ENCODE measurements around the gene CASP10. TPM values are rescaled to one million over a fixed set of nuclear protein-coding genes. Genes with fewer than 3 reads are reported as not detected.
"Not testable (repeated sequence)": the region's sequence is repeated elsewhere in the genome, so short reads cannot be mapped to it uniquely, and the experiment has no call there.

CASP10 gene
- polyA plus RNA-seq, 3 donors from 2014 or later, result 13.5 to 37.4 (median 19.8) TPM

DNA sequence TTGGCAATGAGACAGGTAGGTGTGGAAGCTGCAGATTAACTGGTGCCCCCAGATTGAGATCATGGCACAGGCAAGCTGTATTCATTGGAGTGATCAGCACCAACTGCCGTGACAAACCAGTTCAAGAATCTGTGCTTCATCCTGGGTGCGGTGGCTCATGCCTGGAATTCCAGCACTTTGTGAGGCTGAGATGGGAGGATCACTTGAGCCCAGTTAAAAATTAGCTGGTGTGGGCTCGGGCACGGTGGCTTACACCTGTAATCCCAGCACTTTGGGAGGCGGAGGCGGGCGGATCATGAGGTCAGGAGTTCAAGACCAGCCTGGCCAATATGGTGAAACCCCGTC lies 33.1 kb upstream of the CASP10 start:
- not testable (repeated sequence) for H3K27me3 Mint-ChIP-seq (ENCODE audit: low read depth in 3 of 3); DNase-seq
- peaks cover 11 to 55% (median 33%) of the 10 kb centered on the region in 3 donors for H3K36me3 Mint-ChIP-seq

DNA sequence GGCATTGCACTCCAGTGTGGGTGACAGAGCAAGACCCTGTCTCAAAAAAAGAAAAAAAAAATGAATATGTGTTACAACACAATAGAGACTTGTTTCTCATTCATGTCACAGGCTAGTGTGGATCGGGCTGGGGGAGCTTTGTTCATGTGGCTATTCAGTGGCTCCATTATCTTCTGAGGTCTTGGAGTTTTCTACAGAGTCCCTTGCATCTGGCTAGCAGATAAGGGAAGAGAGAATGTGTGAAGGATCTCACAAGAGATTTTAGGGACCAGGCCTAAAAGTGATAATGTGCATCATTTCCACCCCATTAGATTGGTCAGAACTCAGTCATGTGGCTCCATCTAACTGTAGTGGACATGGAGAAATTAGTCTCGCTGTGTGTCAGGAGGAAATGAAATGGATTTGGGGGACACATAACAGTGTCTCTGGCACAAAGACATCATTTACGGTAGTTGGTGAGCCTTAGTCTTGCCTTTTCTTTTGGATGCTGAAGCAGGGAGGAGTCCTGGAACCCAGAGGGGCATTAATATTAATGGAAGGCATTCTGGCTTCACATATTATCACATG lies 32.4 kb upstream of the CASP10 start:
- peak overlapping the region; percentile 81 to 93 (median 90) for H3K27ac Mint-ChIP-seq
- no peak for DNase-seq
- H3K4me3 Mint-ChIP-seq, result peak overlapping the region in 1 of 5 donors; percentile 25
- H3K27me3 Mint-ChIP-seq (ENCODE audit: low read depth in 3 of 3), result no peaks in the 10 kb centered on the region
- H3K36me3 Mint-ChIP-seq, result peaks cover 9 to 54% (median 33%) of the 10 kb centered on the region in 3 donors
- no peaks in the 10 kb centered on the region for H3K9me3 Mint-ChIP-seq
- peaks cover 42 to 61% of the 10 kb centered on the region in 2 donors for H3K4me1 Mint-ChIP-seq

More for the DNA sequence above, 33.1 kb upstream of the CASP10 start:
- Mint-ChIP-seq H3K27ac (peak overlapping the region; percentile 28 to 84 (median 61)), H3K4me1 (peaks cover 39 to 62% of the 10 kb centered on the region in 2 donors)
- H3K4me3 Mint-ChIP-seq, H3K9me3 Mint-ChIP-seq: not testable (repeated sequence)

DNA sequence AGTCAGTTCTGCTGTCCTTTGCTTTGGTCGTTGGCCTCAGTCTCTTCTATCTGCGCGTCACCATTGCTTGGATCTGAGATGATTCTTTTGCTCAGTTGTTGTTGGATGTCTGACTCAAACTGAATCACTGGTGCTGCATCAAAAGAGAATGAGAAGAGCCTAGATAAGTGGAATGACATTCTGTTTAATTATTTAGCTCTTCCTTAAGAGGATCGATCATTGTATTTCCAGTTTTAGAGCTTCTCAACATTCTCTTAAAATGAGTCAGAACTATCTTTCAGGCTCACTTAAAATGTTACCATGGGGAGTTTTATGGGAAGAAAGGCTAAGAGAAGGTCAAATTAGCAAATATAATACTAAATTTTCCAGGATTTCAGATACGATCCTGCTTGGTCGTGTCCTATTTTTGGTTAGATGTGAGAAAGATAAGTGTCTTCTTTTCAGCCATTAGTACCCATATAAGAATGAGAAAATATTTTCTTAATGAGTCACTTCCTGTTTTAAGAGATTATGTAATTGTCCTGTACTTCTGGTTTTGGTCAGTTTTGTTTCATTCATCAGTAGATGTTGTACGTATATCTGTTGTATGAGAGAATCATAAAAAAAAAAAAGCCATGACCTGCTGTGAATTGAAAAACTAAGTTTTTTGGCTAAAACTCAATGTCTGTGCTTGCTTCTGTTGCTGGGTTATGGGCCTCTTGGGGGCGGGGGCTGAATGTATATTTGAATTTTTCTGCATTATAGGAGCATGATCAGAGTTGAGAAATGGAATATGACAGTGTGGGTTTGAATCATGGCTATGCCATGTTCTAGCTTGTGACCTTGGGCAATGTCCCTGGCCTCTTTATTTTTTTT lies 31.6 kb upstream of the CASP10 start:
- H3K9me3 Mint-ChIP-seq, result no peaks in the 10 kb centered on the region
- peaks cover 7 to 51% (median 36%) of the 10 kb centered on the region in 3 donors for H3K36me3 Mint-ChIP-seq
- peak overlapping the region in 2 of 5 donors; percentile 10 to 37 for H3K4me3 Mint-ChIP-seq
- no peaks in the 10 kb centered on the region for H3K27me3 Mint-ChIP-seq (ENCODE audit: low read depth in 3 of 3)
- H3K4me1 Mint-ChIP-seq, result peaks cover 42 to 67% of the 10 kb centered on the region in 2 donors
- no peak for DNase-seq
- peak overlapping the region; percentile 81 to 93 (median 90) for H3K27ac Mint-ChIP-seq

DNA sequence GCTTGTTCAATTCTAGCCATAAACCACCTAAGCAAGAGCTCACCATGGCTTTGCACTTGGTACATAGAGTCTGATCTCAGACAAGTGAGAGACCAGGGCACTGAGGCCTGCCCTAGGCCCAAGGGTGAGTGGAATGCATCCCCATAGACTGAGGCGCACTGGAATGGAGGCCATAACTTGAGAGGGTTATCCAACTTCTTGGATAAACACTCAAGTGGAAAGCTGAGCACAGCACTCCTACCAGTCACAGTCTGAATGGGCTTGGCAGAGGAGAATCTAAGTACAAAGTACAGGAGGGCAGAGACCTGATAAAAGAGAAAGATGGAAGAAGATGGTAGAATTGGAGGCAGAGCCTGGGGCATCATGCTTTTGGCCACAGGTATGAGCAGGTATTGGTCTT lies 30.4 kb upstream of the CASP10 start:
- peaks cover 40 to 68% of the 10 kb centered on the region in 2 donors for H3K4me1 Mint-ChIP-seq
- DNase-seq, result no peak
- no peak overlapping the region for H3K4me3 Mint-ChIP-seq
- H3K36me3 Mint-ChIP-seq, result peaks cover 7 to 45% (median 36%) of the 10 kb centered on the region in 3 donors
- no peaks in the 10 kb centered on the region for H3K27me3 Mint-ChIP-seq (ENCODE audit: low read depth in 3 of 3)
- H3K9me3 Mint-ChIP-seq, result no peaks in the 10 kb centered on the region
- peak overlapping the region; percentile 76 to 91 (median 80) for H3K27ac Mint-ChIP-seq

DNA sequence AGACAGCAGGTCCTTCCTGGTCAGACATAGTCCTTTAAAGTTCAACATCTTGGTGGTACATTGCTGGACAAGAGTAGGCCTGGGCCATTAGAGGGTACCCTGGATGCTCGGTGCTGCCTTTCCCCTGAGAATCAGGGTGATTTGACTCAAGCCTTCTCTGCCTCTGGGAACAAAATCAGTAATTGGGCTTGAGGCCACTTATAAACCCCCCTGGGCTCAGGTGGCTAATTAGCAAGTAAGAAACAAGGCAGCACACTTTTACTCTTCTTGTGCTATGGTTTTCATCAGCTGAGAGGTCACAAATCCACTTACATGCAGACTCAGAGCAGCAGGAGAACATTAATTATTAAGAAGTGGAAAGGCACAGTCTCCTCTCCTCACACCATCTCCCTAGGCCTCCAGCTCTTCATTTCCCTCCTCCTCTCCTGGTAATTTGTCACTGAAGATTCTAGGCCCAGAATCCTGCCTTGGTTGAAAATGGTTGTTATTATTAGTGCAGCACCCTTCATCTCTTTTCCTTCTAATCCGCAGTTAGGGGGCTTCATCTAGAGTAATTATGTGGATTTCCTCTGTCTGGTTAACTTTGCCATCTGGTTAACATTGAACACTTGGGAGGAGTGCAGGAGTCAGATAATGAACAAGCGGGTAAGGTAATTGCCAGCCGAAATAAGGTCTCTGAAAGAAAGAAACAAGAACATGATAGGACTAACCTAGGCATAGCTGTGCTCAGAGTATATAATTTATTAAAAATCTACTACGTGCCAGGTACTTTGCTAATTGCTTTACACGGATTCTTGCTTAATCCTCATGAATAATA lies 29.7 kb upstream of the CASP10 start:
- H3K27ac Mint-ChIP-seq, result peak overlapping the region; percentile 76 to 91 (median 80)
- H3K36me3 Mint-ChIP-seq, result peaks cover 7 to 52% (median 42%) of the 10 kb centered on the region in 3 donors
- H3K9me3 Mint-ChIP-seq, result no peaks in the 10 kb centered on the region
- peaks cover 47 to 73% of the 10 kb centered on the region in 2 donors for H3K4me1 Mint-ChIP-seq
- H3K27me3 Mint-ChIP-seq (ENCODE audit: low read depth in 3 of 3), result no peaks in the 10 kb centered on the region
- no peak overlapping the region for H3K4me3 Mint-ChIP-seq
- no peak for DNase-seq

DNA sequence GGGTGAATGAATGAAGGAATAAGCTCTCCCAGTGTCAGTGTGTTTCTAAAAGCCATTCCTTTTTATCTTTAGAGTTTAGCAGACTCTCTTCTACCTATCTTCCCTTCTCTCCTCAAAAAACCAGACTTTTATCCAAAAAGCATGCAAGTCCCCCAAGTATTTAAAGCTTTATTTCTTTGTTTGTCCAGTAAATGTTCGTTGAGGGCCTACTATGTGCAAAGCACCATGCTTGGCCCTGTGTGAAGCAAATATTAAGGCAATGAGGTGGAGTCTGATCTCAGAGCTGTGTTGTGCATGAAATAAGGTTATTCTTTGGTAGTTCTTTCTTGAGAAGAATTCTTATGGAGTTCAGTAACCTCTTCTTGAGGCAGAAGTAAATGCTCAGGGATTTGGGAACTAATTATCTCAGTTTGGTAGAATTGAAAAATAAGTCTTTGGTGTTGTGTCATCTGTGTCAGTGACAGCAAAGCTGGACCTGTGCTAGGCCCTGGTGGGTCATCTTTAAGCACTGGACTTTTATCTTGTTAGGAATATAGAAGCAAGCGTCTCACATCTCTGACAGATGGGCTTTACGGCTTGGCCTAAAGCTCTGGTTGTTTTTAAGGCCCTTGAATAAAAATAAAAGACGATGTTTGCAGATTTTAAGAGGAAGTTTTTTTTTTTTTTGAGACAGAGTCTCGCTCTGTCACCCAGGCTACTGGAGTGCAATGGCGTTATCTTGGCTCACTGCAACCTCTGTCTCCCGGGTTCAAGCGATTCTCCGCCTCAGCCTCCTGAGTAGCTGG lies 28.1 kb upstream of the CASP10 start:
- H3K27ac Mint-ChIP-seq, result peak overlapping the region; percentile 35 to 83 (median 71)
- H3K4me1 Mint-ChIP-seq, result peaks cover 43 to 65% of the 10 kb centered on the region in 2 donors
- no peak for DNase-seq
- peaks cover 7 to 47% (median 38%) of the 10 kb centered on the region in 3 donors for H3K36me3 Mint-ChIP-seq
- no peaks in the 10 kb centered on the region for H3K9me3 Mint-ChIP-seq
- no peak overlapping the region for H3K4me3 Mint-ChIP-seq
- no peaks in the 10 kb centered on the region for H3K27me3 Mint-ChIP-seq (ENCODE audit: low read depth in 3 of 3)

DNA sequence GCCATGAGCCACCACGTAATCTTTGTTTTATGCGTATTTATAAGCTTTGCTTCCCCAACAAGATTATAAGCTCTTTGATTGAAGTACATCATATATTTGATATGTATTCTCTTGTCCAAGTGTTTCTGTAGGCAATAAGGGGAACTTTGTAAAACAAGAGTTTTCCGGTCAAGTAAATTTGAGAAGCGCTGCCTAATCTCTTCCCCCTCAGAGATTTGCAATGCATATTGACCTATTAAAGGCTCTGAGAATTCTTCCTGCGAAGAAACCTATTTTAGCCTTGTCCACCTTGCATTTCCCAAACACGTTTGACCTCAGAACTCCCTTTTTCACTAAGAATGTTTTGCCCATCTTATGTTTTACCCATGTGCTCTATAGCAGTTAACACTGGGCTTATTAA lies 26.9 kb upstream of the CASP10 start:
- Mint-ChIP-seq H3K27ac (peak overlapping the region; percentile 50 to 90 (median 70)), H3K9me3 (no peaks in the 10 kb centered on the region), H3K4me1 (peaks cover 36 to 63% of the 10 kb centered on the region in 2 donors), H3K27me3 (ENCODE audit: low read depth in 3 of 3) (peaks cover 0 to 2% (median 0%) of the 10 kb centered on the region in 3 donors), H3K4me3 (no peak overlapping the region), H3K36me3 (peaks cover 14 to 50% (median 40%) of the 10 kb centered on the region in 3 donors)
- no peak for DNase-seq

DNA sequence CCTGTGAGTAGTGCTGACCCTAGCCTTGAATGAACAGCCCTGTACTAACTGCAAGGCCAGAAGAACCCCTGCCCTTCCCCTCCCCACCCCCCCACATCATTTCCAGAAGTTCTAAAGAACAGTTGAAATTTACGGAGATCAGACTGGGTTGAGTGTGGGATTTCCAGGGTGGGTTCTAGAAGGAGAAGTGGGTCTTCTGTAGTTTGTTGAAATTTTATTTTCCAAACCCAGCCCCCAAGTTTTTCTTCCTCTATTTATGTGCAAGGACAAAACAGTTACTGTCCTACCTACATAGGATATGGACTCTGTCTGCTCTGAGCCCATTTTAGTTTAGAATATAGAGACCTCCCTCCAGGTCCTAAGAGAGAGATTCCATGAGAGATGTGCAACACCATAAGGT lies 26.3 kb upstream of the CASP10 start:
- no peak overlapping the region for H3K4me3 Mint-ChIP-seq
- peak overlapping the region in 5 of 6 donors; percentile 22 to 90 (median 72) for H3K27ac Mint-ChIP-seq
- DNase-seq, result no peak
- H3K27me3 Mint-ChIP-seq (ENCODE audit: low read depth in 3 of 3), result peaks cover 0 to 2% (median 0%) of the 10 kb centered on the region in 3 donors
- H3K36me3 Mint-ChIP-seq, result peaks cover 14 to 44% (median 37%) of the 10 kb centered on the region in 3 donors
- peaks cover 30 to 57% of the 10 kb centered on the region in 2 donors for H3K4me1 Mint-ChIP-seq
- no peaks in the 10 kb centered on the region for H3K9me3 Mint-ChIP-seq

DNA sequence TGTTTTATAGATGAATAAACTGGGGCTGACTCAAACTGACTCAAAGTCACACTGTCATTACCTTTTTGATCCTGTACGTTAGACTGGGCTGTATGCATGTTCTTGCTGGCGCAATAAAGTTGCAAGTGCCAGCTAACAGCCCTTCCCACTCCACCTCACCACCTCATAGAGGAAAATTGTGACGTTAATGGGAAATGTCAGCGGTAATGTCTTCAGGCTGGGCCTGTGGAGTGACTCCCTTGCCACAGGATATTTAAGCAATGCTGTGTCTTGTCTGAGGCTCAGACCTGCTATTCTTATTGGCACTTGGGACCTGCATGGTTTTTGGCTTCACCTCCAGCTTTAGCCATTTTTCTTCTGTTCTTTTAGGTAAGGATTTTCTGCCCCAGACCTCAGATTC lies 25.2 kb upstream of the CASP10 start:
- H3K27ac Mint-ChIP-seq, result peak overlapping the region; percentile 83 to 94 (median 88)
- H3K4me3 Mint-ChIP-seq, result no peak overlapping the region
- no peak for DNase-seq
- H3K36me3 Mint-ChIP-seq, result peaks cover 15 to 46% (median 40%) of the 10 kb centered on the region in 3 donors
- H3K9me3 Mint-ChIP-seq, result no peaks in the 10 kb centered on the region
- H3K27me3 Mint-ChIP-seq (ENCODE audit: low read depth in 3 of 3), result peaks cover 0 to 2% (median 0%) of the 10 kb centered on the region in 3 donors
- H3K4me1 Mint-ChIP-seq, result peaks cover 25 to 52% of the 10 kb centered on the region in 2 donors

DNA sequence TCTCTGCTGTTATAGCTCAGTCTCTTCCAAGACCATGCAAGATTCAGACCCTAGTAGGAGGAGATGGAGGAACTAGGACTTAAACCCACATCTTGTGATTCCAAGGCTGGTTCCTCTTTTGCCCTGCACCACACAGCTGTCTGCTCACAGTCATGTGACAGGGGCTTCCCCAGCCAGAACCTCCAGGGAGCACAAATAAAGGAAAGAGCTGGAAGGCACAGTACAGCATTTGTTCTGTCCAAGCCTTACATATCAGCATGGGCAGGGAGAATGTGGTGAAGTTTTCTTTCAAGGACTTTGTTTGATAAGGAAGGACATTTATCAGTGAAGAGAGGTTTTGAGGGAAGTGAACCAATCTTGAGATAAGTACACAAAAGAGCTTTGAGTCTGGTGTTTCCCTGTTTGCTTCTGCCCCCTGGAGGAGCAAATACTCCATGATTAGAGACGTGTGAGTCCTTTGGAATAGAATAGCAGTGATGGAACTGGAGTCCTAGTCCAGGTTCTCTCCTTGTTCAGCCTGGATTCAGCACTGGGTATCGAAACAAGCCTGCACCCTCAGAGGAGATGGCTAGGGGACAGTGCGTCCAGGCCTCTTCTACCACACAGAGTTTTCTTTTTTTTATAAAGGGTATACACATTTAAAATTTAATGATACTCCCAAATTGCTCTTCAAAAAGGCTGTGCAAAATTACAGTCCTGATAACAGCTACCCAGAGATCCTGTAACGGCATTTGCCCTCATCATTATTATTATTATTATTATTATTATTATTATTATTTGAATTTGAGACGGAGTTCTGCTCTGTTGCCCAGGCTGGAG lies 24.6 kb upstream of the CASP10 start:
- Mint-ChIP-seq H3K4me1 (peaks cover 19 to 48% of the 10 kb centered on the region in 2 donors), H3K9me3 (no peaks in the 10 kb centered on the region), H3K4me3 (no peak overlapping the region), H3K27me3 (ENCODE audit: low read depth in 3 of 3) (peaks cover 0 to 2% (median 0%) of the 10 kb centered on the region in 3 donors), H3K27ac (peak overlapping the region; percentile 83 to 94 (median 88)), H3K36me3 (peaks cover 19 to 48% (median 43%) of the 10 kb centered on the region in 3 donors)
- DNase-seq, result peak; percentile 43 to 59 (median 57)

DNA sequence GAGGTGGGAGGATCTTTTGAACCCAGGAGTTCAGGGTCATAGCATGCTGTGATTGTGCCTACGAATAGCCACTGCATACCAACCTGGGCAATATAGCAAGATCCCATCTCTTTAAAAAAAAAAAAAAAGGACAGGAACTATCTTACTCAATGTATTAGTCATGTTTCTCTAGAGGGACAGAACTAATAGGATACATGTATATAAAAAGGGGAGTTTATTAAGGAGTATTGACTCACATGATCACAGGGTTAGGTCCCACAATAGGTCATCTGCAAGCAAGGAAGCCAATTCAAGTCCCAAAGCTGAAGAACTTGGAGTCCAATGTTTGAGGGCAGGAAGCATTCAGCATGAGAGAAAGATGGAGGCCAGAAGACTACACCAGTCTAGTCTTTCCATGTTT lies 18.8 kb upstream of the CASP10 start:
- Mint-ChIP-seq H3K27me3 (ENCODE audit: low read depth in 3 of 3) (peaks cover 2 to 6% (median 2%) of the 10 kb centered on the region in 3 donors), H3K36me3 (peaks cover 37 to 64% (median 43%) of the 10 kb centered on the region in 3 donors), H3K27ac (peak overlapping the region in 3 of 6 donors; percentile 17 to 51 (median 35))

DNA sequence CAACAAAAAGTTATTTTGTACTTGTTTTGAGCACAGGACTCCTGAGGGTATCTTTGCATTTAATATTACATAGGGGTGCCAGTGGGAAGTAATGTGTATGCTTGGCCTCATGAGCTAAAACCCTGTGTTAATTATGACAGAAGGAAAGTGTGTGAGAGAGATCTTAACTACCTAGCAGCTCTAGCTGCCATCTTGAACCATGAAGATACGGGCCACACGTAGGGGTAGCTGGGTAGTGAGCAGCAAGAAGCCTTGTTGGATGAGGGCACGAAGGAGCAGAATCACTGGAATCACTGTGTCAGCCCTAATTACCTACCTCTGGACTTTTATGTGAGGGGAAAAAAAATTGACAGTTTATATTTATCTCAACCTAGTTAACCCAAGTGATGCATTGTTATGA lies 15.4 kb upstream of the CASP10 start:
- DNase-seq, result no peak
- peaks cover 8 to 44% (median 23%) of the 10 kb centered on the region in 6 donors for H3K9me3 Mint-ChIP-seq
- H3K4me3 Mint-ChIP-seq, result no peak overlapping the region
- H3K27me3 Mint-ChIP-seq (ENCODE audit: low read depth in 3 of 3), result peaks cover 0 to 8% (median 7%) of the 10 kb centered on the region in 3 donors
- peaks cover 25 to 49% (median 33%) of the 10 kb centered on the region in 3 donors for H3K36me3 Mint-ChIP-seq
- peaks cover 4 to 32% of the 10 kb centered on the region in 2 donors for H3K4me1 Mint-ChIP-seq
- peak overlapping the region in 4 of 6 donors; percentile 9 to 60 (median 47) for H3K27ac Mint-ChIP-seq

More for the DNA sequence above, 18.8 kb upstream of the CASP10 start:
- Mint-ChIP-seq H3K9me3 (peaks cover 0 to 13% (median 4%) of the 10 kb centered on the region in 6 donors), H3K4me1 (peaks cover 2 to 23% of the 10 kb centered on the region in 2 donors), H3K4me3 (no peak overlapping the region)
- no peak for DNase-seq
